ENCODE results near the gene OPTC.

Gene OPTC

GRCh38 chr1:203450479-203451149 is 43.3 kb upstream of the OPTC start:
- ChIA-PET POLR2A (no interaction called here), CTCF (interaction anchor here (0.6 to 1.2 kb wide), 4 partner anchors 8 to 1002 kb away, joined by 3 to 5 read pairs (median 3); no protein-coding TSS in a partner anchor)

GRCh38 chr1:203451836-203452784 is 41.8 kb upstream of the OPTC start:
- TF ChIP-seq SP3 (tag by site-specific recombination; IDR thresholded peaks at IDR 0.05) = no peak
- TF ChIP-seq ZNF449 (tag by site-specific recombination; IDR thresholded peaks at IDR 0.05) = peak; percentile 84
- CTCF ChIA-PET = interaction anchor here (0.6 to 1.7 kb wide), 4 partner anchors 18 to 250 kb away, joined by 3 to 6 read pairs (median 3); partner anchors contain the start of gene PRELP
- Histone ChIP-seq H3K4me1 (ENCODE audit: control insufficient read depth, insufficient read depth, low read length) (no peaks in the 10 kb centered on the region), H3K36me3 (ENCODE audit: control insufficient read depth in 2 of 2, insufficient read depth in 1 of 2, low read length in 2 of 2) (no peaks in the 10 kb centered on the region), H3K4me3 (ENCODE audit: low read depth, low read length) (no peak overlapping the region), H3K9me3 (ENCODE audit: control insufficient read depth, insufficient read depth, low read depth, low read length) (no peaks in the 10 kb centered on the region), H3K27ac (ENCODE audit: extremely low read depth, low read depth, low read length) (no peak overlapping the region)
- POLR2A ChIA-PET = no interaction called here

More at GRCh38 chr1:203450479-203451149, 43.3 kb upstream of the OPTC start:
- no peaks in the 10 kb centered on the region for H3K9me3 ChIP-seq (ENCODE audit: control insufficient read depth, insufficient read depth, low read depth, low read length)
- H3K36me3 ChIP-seq (ENCODE audit: control insufficient read depth in 2 of 2, insufficient read depth in 1 of 2, low read length in 2 of 2) = no peaks in the 10 kb centered on the region
- no peak overlapping the region for H3K27ac ChIP-seq (ENCODE audit: extremely low read depth, low read depth, low read length)
- H3K4me3 ChIP-seq (ENCODE audit: low read depth, low read length) = no peak overlapping the region
- TF ChIP-seq ZFHX2 (tag by site-specific recombination; conservative IDR thresholded peaks at IDR 0.05) = peak; percentile 17; the same call in 1 of the 2 replicates
- TF ChIP-seq EGR2 (tag by site-specific recombination; IDR thresholded peaks at IDR 0.05; ENCODE audit: low read depth) = 0 out of 2 replicates have a peak, but pooled peaks have one; percentile 33
- no peak for TF ChIP-seq INSM2 (tag by site-specific recombination; IDR thresholded peaks at IDR 0.05)
- H3K4me1 ChIP-seq (ENCODE audit: control insufficient read depth, insufficient read depth, low read length) = no peaks in the 10 kb centered on the region

GRCh38 chr1:203453016-203453415 is 40.9 kb upstream of the OPTC start:
- CTCF ChIA-PET = interaction anchor here (0.6 to 2.4 kb wide), 5 partner anchors 11 to 249 kb away, joined by 3 to 7 read pairs (median 3); no protein-coding TSS in a partner anchor
- Histone ChIP-seq H3K4me3 (ENCODE audit: low read depth, low read length) (no peak overlapping the region), H3K4me1 (ENCODE audit: control insufficient read depth, insufficient read depth, low read length) (no peaks in the 10 kb centered on the region), H3K36me3 (ENCODE audit: control insufficient read depth in 2 of 2, insufficient read depth in 1 of 2, low read length in 2 of 2) (no peaks in the 10 kb centered on the region), H3K9me3 (ENCODE audit: control insufficient read depth, insufficient read depth, low read depth, low read length) (no peaks in the 10 kb centered on the region), H3K27ac (ENCODE audit: extremely low read depth, low read depth, low read length) (no peak overlapping the region)
- TF ChIP-seq WT1 (tag by site-specific recombination; IDR thresholded peaks at IDR 0.05) (no peak), ZFP69B (tag by site-specific recombination; IDR thresholded peaks at IDR 0.05) (no peak), ZNF600 (tag by site-specific recombination; IDR thresholded peaks at IDR 0.05) (no peak), GLIS1 (tag by site-specific recombination; IDR thresholded peaks at IDR 0.05) (no peak), IKZF3 (tag by site-specific recombination; IDR thresholded peaks at IDR 0.05) (no peak), ZSCAN5A (tag by site-specific recombination; IDR thresholded peaks at IDR 0.05) (no peak), EGR2 (tag by site-specific recombination; IDR thresholded peaks at IDR 0.05; ENCODE audit: low read depth) (no peak)
- POLR2A ChIA-PET = interaction anchor here (0.5 kb wide), 1 partner anchor 356 kb away, joined by 3 read pairs; no protein-coding TSS in a partner anchor
